ENCODE data around the gene E2F8. TPM values are rescaled to one million over a fixed set of nuclear protein-coding genes. Genes with fewer than 3 reads are reported as not detected.

Gene E2F8
- total RNA-seq, 1 donor from 2014 or later = 0.27 TPM

- H3K27ac Mint-ChIP-seq (ENCODE audit: unreplicated experiment) = no peak overlapping the region
- H3K4me2 ChIP-seq (ENCODE audit: low read length) = no peak overlapping the region
- no peaks in the 10 kb centered on the region for H3K9me3 ChIP-seq (ENCODE audit: insufficient read depth, low read depth, low read length)
- no peak overlapping the region for H3K9ac ChIP-seq (ENCODE audit: low read length)
- no peaks in the 10 kb centered on the region for H3K79me2 ChIP-seq (ENCODE audit: insufficient read depth, low read length)
- no peak overlapping the region for H3K4me3 ChIP-seq (ENCODE audit: insufficient read depth, low read depth, low read length)
- H3K4me3 Mint-ChIP-seq (ENCODE audit: unreplicated experiment) = no peak overlapping the region
- no peaks in the 10 kb centered on the region for H3K9me3 Mint-ChIP-seq (ENCODE audit: unreplicated experiment)
- no peaks in the 10 kb centered on the region for H4K20me1 ChIP-seq (ENCODE audit: insufficient read depth, low read length)
- no peak for FAIRE-seq
- peaks cover 19% of the 10 kb centered on the region for H3K27me3 ChIP-seq (ENCODE audit: insufficient read depth, low read length)
- no peak overlapping the region for H3K27ac ChIP-seq (ENCODE audit: low read depth, low read length)
- H3K4me1 ChIP-seq (ENCODE audit: insufficient read depth, low read length) = no peaks in the 10 kb centered on the region
- H3K27me3 Mint-ChIP-seq (ENCODE audit: low read depth, unreplicated experiment) = peaks cover 9% of the 10 kb centered on the region
- no peaks in the 10 kb centered on the region for H3K36me3 ChIP-seq (ENCODE audit: insufficient read depth, low read length)
- peaks cover 7% of the 10 kb centered on the region for H3K4me1 Mint-ChIP-seq (ENCODE audit: low read depth, unreplicated experiment)
- no peaks in the 10 kb centered on the region for H3K36me3 Mint-ChIP-seq (ENCODE audit: low read depth, unreplicated experiment)
- TF ChIP-seq CTCF (IDR thresholded peaks at IDR 0.05; ENCODE audit: insufficient read depth, low read depth, low read length) = no peak
- no peak for TF ChIP-seq EZH2 (IDR thresholded peaks at IDR 0.05; ENCODE audit: insufficient read depth, low read length)
- no peak for DNase-seq (ENCODE audit: low read depth)
- H2AFZ ChIP-seq (ENCODE audit: low read depth, low read length) = no peak overlapping the region
Measured at GRCh38 chr11:19208181-19208580, 32.6 kb downstream of the E2F8 start.

GRCh38 chr11:19204836-19205235 is 35.9 kb downstream of the E2F8 start:
- peaks cover 9% of the 10 kb centered on the region for H3K27me3 Mint-ChIP-seq (ENCODE audit: low read depth, unreplicated experiment)
- H3K27me3 ChIP-seq (ENCODE audit: insufficient read depth, low read length) = peaks cover 18% of the 10 kb centered on the region

More at GRCh38 chr11:19204836-19205235, 35.9 kb downstream of the E2F8 start:
- Histone ChIP-seq H3K4me2 (ENCODE audit: low read length) (no peak overlapping the region), H3K79me2 (ENCODE audit: insufficient read depth, low read length) (no peaks in the 10 kb centered on the region), H3K36me3 (ENCODE audit: insufficient read depth, low read length) (no peaks in the 10 kb centered on the region), H3K27ac (ENCODE audit: low read depth, low read length) (no peak overlapping the region), H3K4me3 (ENCODE audit: insufficient read depth, low read depth, low read length) (no peak overlapping the region), H4K20me1 (ENCODE audit: insufficient read depth, low read length) (no peaks in the 10 kb centered on the region), H3K9me3 (ENCODE audit: insufficient read depth, low read depth, low read length) (no peaks in the 10 kb centered on the region), H2AFZ (ENCODE audit: low read depth, low read length) (no peak overlapping the region), H3K4me1 (ENCODE audit: insufficient read depth, low read length) (peaks cover 18% of the 10 kb centered on the region), H3K9ac (ENCODE audit: low read length) (no peak overlapping the region)
- H3K36me3 Mint-ChIP-seq (ENCODE audit: low read depth, unreplicated experiment) = no peaks in the 10 kb centered on the region
- H3K4me3 Mint-ChIP-seq (ENCODE audit: unreplicated experiment) = no peak overlapping the region
- H3K4me1 Mint-ChIP-seq (ENCODE audit: low read depth, unreplicated experiment) = peaks cover 29% of the 10 kb centered on the region
- H3K9me3 Mint-ChIP-seq (ENCODE audit: unreplicated experiment) = no peaks in the 10 kb centered on the region
- DNase-seq (ENCODE audit: low read depth) (no peak), FAIRE-seq (no peak)
- no peak for TF ChIP-seq CTCF (IDR thresholded peaks at IDR 0.05; ENCODE audit: insufficient read depth, low read depth, low read length)
- no peak for TF ChIP-seq EZH2 (IDR thresholded peaks at IDR 0.05; ENCODE audit: insufficient read depth, low read length)
- no peak overlapping the region for H3K27ac Mint-ChIP-seq (ENCODE audit: unreplicated experiment)
